Heart left ventricle (tissue), 16 donors: ENCODE data around the gene IFITM2. TPM values are rescaled to one million over a fixed set of nuclear protein-coding genes. Genes with fewer than 3 reads are reported as not detected.
A peak's percentile ranks its signal among the peaks of the same experiment; 100 is the strongest.
"Not testable (repeated sequence)": the region's sequence is repeated elsewhere in the genome, so short reads cannot be mapped to it uniquely, and the experiment has no call there.

Experiments
- ATAC-seq, 4 donors: fragments of 200-7000 bp; cut with Tn5 transposase; one replicate each; pipeline ENCODE4 v1.9.1; 2020 to 2022; ENCODE audit warnings: moderate library complexity in 4 of 4, mild to moderate bottlenecking in 3 of 4, moderate number of reproducible peaks in 1 of 4
- DNase-seq, 5 donors: peaks; one replicate each; pipeline ENCODE4 v3.0.0-alpha.2; 2020
- H3K27ac ChIP-seq, 12 donors: fragments of 200-600 bp; sonication (generic) in 4 of 12; one replicate each; pipeline versions ENCODE4 v1.5.0 to v1.8.0; 2016 to 2022; ENCODE audit warnings: mild to moderate bottlenecking in 2 of 12
- H3K27me3 ChIP-seq, 9 donors: fragments of 200-600 bp; sonication (generic) in 2 of 9; one replicate each; pipeline versions ENCODE4 v1.5.1 to v1.8.0; 2016 to 2022; ENCODE audit warnings: mild to moderate bottlenecking in 3 of 9
- H3K36me3 ChIP-seq, 9 donors: fragments of 200-600 bp; sonication (generic) in 2 of 9; one replicate each; pipeline versions ENCODE4 v1.5.0 to v1.8.0; 2018 to 2022; ENCODE audit warnings: mild to moderate bottlenecking in 2 of 9
- H3K4me1 ChIP-seq, 12 donors: fragments of 200-600 bp; sonication (generic) in 4 of 12; one replicate each; pipeline versions ENCODE4 v1.5.0 to v1.8.0; 2016 to 2022; ENCODE audit warnings: mild to moderate bottlenecking in 3 of 12
- H3K4me3 ChIP-seq, 12 donors: fragments of 200-600 bp; sonication (generic) in 4 of 12; one replicate each; pipeline versions ENCODE4 v1.5.0 to v1.8.0; 2017 to 2022; ENCODE audit warnings: mild to moderate bottlenecking in 9 of 12, moderate library complexity in 4 of 12
- H3K9me3 ChIP-seq, 12 donors: fragments of 200-600 bp; sonication (generic) in 4 of 12; one replicate each; pipeline versions ENCODE4 v1.5.0 to v1.8.0; 2016 to 2022; ENCODE audit warnings: mild to moderate bottlenecking in 1 of 12
- POLR2A ChIP-seq, 2 donors: fragments of 450-650 bp; IDR thresholded peaks; one replicate each; pipeline ENCODE4 v1.6.1; 2017; ENCODE audit warnings: antibody characterized with exemption in 2 of 2, mild to moderate bottlenecking in 2 of 2, moderate library complexity in 2 of 2
- WGBS, 4 donors: extraction: QIAGEN DNeasy Blood & Tissue Kit in 2 of 4; methylation state at CpG; one replicate each; pipeline versions ENCODE4 v1.1.5 to v1.1.7; 2013 to 2018; 5-methylcytosine and 5-hydroxymethylcytosine counted together
- intact Hi-C, 10 donors: fragments of 100-400 bp; cut with DNase I; formaldehyde crosslinking; loops; one replicate each; pipeline versions ENCODE4 v1.11.1 to v1.14.2; 2022
- polyA plus RNA-seq, 2 donors: library from polyadenylated mRNA; stranded (reverse); fragments of 200-250 nt; gene quantifications; one replicate each; pipeline ENCODE4 v1.2.3, GENCODE V29; 2013
- total RNA-seq, 9 donors: library from RNA; depleted of rRNA in 2 of 9; stranded (reverse); fragments of >200 nt in 2 of 9; fragmentation: NEBNext Ultra II Directional in 3 of 9; extraction: Animal tissue kit (Norgen Biotek cat#: 25700) in 3 of 9; gene quantifications; one replicate each; pipeline versions ENCODE4 v1.1.0 to v1.2.4, GENCODE V29; 2016 to 2023
- TF ChIP-seq, protein P1 (sequence below), 12 donors: fragments of 200-600 bp; sonication (generic) in 4 of 12; IDR thresholded peaks; one replicate each; pipeline versions ENCODE4 v1.5.0 to v1.8.0; 2018 to 2022; ENCODE audit warnings: antibody characterized with exemption in 12 of 12, mild to moderate bottlenecking in 5 of 12
- donor health status: ischemic (EF 13 %, LVEDD 7.1; RV severe dilation, severe dysfunction).
- donor health status: healthy with polysubstance abuse.
- donor health status: DM: no; HTN: yes; CAD: no.
- donor health status: DM: no; HTN: no; CAD: no.
- donor health status: ischemic (EF 25% LVEDD 6.9; RV normal size, moderate dysfunction).
- donor health status: ischemic (EF 25% LVEDD 5.7; RV mildly dilated, moderate dysfunction).
- donor health status: healthy.
- donor health status: DM: yes; HTN: yes; CAD: no.
- donor health status: ischemic (EF 35%, LVEDD 5.7; RV mildly dilated, moderate dysfunction).
- donor health status: nonischemic (EF 11% LVEDD 7.7; RV severe dilation, severe dysfunction).
- donor health status: DM: yes; HTN: yes; CAD: no.
- donor health status: PGD.
- donor health status: ischemic (EF 29% LVEDD 5.4; RV normal size, mild dysfunction).
- donor health status: nonischemic (EF 23%, LVEDD 6.1; RV moderate dilation, normal function).

Gene IFITM2
- total and polyA plus RNA-seq, 11 donors: 116 to 501 (median 154) TPM

DNA sequence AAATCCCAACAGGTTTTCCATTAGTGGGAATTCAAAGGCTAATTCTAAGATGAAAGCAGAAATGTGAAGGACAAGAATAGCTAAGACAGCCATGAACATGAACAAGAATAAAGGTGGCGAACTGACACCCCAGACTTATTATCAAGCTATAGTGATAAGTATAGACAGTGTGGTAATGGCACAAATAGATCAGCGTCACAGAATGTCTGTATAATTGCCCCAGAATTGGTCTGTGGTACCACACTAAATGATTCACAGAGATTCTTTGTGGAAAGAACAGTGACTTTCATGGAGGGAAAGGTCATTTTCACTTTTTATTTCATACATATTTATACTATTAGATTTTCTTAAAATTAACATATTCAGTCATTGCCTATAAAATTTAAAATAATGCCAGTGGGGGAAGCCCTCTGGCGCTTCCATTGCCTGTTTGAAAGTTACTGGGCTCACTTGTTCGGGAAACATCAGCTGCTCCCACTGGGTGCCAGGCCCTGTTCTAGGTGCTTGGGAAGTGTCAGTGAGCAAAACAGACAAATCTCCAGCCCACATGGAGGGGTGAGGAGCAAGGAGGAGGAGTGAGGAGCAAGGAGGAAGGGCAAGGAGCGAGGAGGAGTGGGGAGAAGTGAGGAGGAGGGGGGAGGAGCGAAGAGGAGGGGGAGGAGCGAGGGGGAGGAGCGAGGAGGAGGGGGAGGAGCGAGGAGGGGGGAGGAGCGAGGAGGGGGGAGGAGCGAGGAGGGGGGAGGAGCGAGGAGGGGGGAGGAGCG, 40.8 kb upstream of the IFITM2 start:
- peaks cover 0 to 16% (median 0%) of the 10 kb centered on the region in 9 donors for H3K27me3 ChIP-seq
- DNase-seq (peak in 1 of 5 donors; percentile 30), ATAC-seq (peak in 1 of 4 donors; percentile 35)
- H3K36me3 ChIP-seq: no peaks in the 10 kb centered on the region
- peak overlapping the region in 1 of 12 donors; percentile 9 for H3K27ac ChIP-seq
- H3K4me3 ChIP-seq: no peak overlapping the region
- peaks cover 0 to 11% (median 2%) of the 10 kb centered on the region in 12 donors for H3K9me3 ChIP-seq
- 80 to 92% (median 83%) methylated on average over 5 to 8 of the region's 13 CpGs for whole genome bisulfite sequencing, 4 donors
- TF ChIP-seq, protein P1, sequence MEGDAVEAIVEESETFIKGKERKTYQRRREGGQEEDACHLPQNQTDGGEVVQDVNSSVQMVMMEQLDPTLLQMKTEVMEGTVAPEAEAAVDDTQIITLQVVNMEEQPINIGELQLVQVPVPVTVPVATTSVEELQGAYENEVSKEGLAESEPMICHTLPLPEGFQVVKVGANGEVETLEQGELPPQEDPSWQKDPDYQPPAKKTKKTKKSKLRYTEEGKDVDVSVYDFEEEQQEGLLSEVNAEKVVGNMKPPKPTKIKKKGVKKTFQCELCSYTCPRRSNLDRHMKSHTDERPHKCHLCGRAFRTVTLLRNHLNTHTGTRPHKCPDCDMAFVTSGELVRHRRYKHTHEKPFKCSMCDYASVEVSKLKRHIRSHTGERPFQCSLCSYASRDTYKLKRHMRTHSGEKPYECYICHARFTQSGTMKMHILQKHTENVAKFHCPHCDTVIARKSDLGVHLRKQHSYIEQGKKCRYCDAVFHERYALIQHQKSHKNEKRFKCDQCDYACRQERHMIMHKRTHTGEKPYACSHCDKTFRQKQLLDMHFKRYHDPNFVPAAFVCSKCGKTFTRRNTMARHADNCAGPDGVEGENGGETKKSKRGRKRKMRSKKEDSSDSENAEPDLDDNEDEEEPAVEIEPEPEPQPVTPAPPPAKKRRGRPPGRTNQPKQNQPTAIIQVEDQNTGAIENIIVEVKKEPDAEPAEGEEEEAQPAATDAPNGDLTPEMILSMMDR (IDR thresholded peaks at IDR 0.05): no peak
- TF ChIP-seq POLR2A (IDR thresholded peaks at IDR 0.05): no peak
- peaks cover 0 to 30% (median 0%) of the 10 kb centered on the region in 12 donors for H3K4me1 ChIP-seq
- intact Hi-C loops: no loop called here

DNA sequence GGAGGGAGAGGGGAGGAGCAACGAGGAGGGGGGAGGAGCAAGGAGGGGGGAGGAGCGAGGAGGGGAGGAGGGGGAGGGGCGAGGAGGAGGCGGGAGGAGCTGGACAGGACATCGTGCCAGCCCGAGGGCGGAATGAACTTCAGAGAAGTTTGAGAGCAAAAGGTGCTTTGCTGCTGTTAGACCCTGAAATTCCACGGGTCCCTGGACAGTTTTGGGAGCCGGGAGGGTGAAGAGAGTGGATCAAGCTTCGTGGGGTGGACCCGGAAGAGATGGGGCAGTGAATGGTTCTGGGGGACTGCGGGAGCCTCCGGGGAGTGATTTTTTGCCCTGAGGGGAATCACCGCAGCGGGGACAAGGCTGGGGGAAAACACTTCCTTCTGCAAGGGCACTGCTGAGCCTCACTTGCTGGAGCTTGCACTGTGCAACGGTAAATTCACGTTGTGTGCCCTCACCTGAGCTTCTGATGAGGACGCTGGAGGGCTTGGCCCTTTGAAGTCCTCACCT, 40.1 kb upstream of the IFITM2 start:
- peaks cover 0 to 30% (median 0%) of the 10 kb centered on the region in 12 donors for H3K4me1 ChIP-seq
- no peaks in the 10 kb centered on the region for H3K36me3 ChIP-seq
- H3K27me3 ChIP-seq: peaks cover 0 to 20% (median 0%) of the 10 kb centered on the region in 9 donors
- WGBS, 4 donors: 61 to 73% (median 70%) methylated on average over 13 to 17 of the region's 18 CpGs
- H3K9me3 ChIP-seq: peaks cover 0 to 11% (median 2%) of the 10 kb centered on the region in 12 donors
- DNase-seq: peak; percentile 39 to 82 (median 56)
- intact Hi-C loops: no loop called here
- peak overlapping the region in 9 of 12 donors; percentile 20 to 55 (median 30) for H3K4me3 ChIP-seq
- H3K27ac ChIP-seq: peak overlapping the region in 9 of 12 donors; percentile 23 to 90 (median 52)
- TF ChIP-seq, protein P1 (IDR thresholded peaks at IDR 0.05): no peak
- TF ChIP-seq POLR2A (IDR thresholded peaks at IDR 0.05): no peak
- peak in 3 of 4 donors; percentile 49 to 60 (median 52) for ATAC-seq

DNA sequence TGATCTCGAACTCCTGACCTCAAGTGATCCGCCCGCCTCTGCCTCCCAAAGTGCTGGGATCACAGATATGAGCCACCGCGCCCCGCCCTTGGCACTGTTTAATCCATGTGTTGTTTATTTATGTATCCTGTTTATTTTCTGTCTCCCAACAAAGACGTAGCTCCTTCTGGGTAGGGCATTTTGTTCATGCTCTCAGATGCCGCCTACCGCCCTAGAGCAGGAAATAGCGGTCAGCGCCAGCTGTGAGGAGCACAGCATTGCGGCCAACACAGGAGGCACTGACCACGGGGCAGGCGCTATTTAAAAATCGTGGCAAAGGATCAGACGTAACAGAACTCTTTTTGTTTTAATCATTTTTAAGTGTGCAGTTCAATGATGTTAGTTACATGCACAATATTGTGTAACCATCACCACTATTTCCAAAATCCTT, 38.9 kb upstream of the IFITM2 start:
- peaks cover 0 to 11% (median 2%) of the 10 kb centered on the region in 12 donors for H3K9me3 ChIP-seq
- DNase-seq (peak; percentile 52 to 70 (median 61)), ATAC-seq (peak; percentile 42 to 87 (median 74))
- H3K36me3 ChIP-seq, intact Hi-C loops: not testable (repeated sequence)
- H3K27me3 ChIP-seq: peaks cover 0 to 21% (median 0%) of the 10 kb centered on the region in 9 donors
- H3K4me1 ChIP-seq: peaks cover 0 to 30% (median 0%) of the 10 kb centered on the region in 12 donors
- TF ChIP-seq, protein P1 (IDR thresholded peaks at IDR 0.05): peak in 3 of 12 donors; percentile 10 to 17 (median 14)
- peak overlapping the region in 5 of 12 donors; percentile 11 to 55 (median 46) for H3K4me3 ChIP-seq
- 50 to 63% (median 60%) methylated on average over 16 of the region's 16 CpGs for WGBS, 4 donors
- peak overlapping the region; percentile 1 to 90 (median 48) for H3K27ac ChIP-seq
